Trophoblast cell (in vitro differentiated cells and primary cell): ENCODE measurements around the gene TSPOAP1.

ENCODE experiments used
- DNase-seq, 2 donors: peaks; one replicate each; pipeline ENCODE4 v3.0.0-alpha.2; 2016
- H2AFZ ChIP-seq: 2 replicates; pipeline ENCODE4 v1.6.1; 2013; ENCODE audit warnings: low read length, moderate library complexity, mild to moderate bottlenecking; ENCODE audit not compliant: insufficient read depth, poor library complexity
- H2AK5ac ChIP-seq: 2 replicates; pipeline ENCODE4 v1.6.1; 2013; ENCODE audit warnings: mild to moderate bottlenecking, low read length
- H2BK120ac ChIP-seq: 2 replicates; pipeline ENCODE4 v1.6.1; 2013; ENCODE audit warnings: low read length, mild to moderate bottlenecking, moderate library complexity; ENCODE audit not compliant: insufficient read depth, poor library complexity
- H2BK12ac ChIP-seq: 2 replicates; pipeline ENCODE4 v1.6.1; 2013; ENCODE audit warnings: mild to moderate bottlenecking, low read length, moderate library complexity
- H2BK5ac ChIP-seq: 2 replicates; pipeline ENCODE4 v1.6.1; 2013; ENCODE audit warnings: low read length, low read depth, moderate library complexity, mild to moderate bottlenecking; ENCODE audit not compliant: poor library complexity
- H3K14ac ChIP-seq: 2 replicates; pipeline ENCODE4 v1.6.1; 2013; ENCODE audit warnings: mild to moderate bottlenecking, low read length
- H3K18ac ChIP-seq: 2 replicates; pipeline ENCODE4 v1.6.1; 2013; ENCODE audit warnings: mild to moderate bottlenecking, low read length
- H3K23ac ChIP-seq: 2 replicates; pipeline ENCODE4 v1.6.1; 2013; ENCODE audit warnings: low read length
- H3K27ac ChIP-seq: 2 replicates; pipeline ENCODE4 v1.5.1; 2013; ENCODE audit warnings: low read depth, mild to moderate bottlenecking, inconsistent platforms, low read length, moderate library complexity
- H3K27me3 ChIP-seq: 2 replicates; pipeline ENCODE4 v1.6.1; 2013; ENCODE audit warnings: inconsistent platforms, mild to moderate bottlenecking, low read length, moderate library complexity; ENCODE audit not compliant: insufficient read depth
- H3K36me3 ChIP-seq, 2 experiments: 1 replicate in 1 of 2; 2 replicates in 1 of 2; pipeline ENCODE4 v1.6.1; 2013; ENCODE audit warnings: low read length in 2 of 2, mild to moderate bottlenecking in 2 of 2, moderate library complexity in 1 of 2; ENCODE audit not compliant: insufficient read depth in 2 of 2, control insufficient read depth in 1 of 2
- H3K4ac ChIP-seq: 2 replicates; pipeline ENCODE4 v1.6.1; 2013; ENCODE audit warnings: low read depth, mild to moderate bottlenecking, low read length, moderate library complexity
- H3K4me1 ChIP-seq, 2 experiments: 1 replicate in 1 of 2; 2 replicates in 1 of 2; pipeline ENCODE4 v1.6.1; 2013; ENCODE audit warnings: low read length in 2 of 2, mild to moderate bottlenecking in 2 of 2, moderate library complexity in 1 of 2; ENCODE audit not compliant: insufficient read depth in 2 of 2, control insufficient read depth in 1 of 2
- H3K4me2 ChIP-seq: 2 replicates; pipeline ENCODE4 v1.6.1; 2013; ENCODE audit warnings: inconsistent platforms, mild to moderate bottlenecking, low read length, moderate library complexity
- H3K4me3 ChIP-seq: 2 replicates; pipeline ENCODE4 v1.5.1; 2013; ENCODE audit warnings: mild to moderate bottlenecking, low read depth, low read length, inconsistent platforms
- H3K79me1 ChIP-seq: one replicate; pipeline ENCODE4 v1.6.1; 2013; ENCODE audit warnings: low read length
- H3K79me2 ChIP-seq: 2 replicates; pipeline ENCODE4 v1.6.1; 2013; ENCODE audit warnings: low read length, mild to moderate bottlenecking; ENCODE audit not compliant: control insufficient read depth, insufficient read depth, poor library complexity
- H3K9ac ChIP-seq: 2 replicates; pipeline ENCODE4 v1.6.1; 2013; ENCODE audit warnings: mild to moderate bottlenecking, low read length
- H3K9me3 ChIP-seq: 2 replicates; pipeline ENCODE4 v1.6.1; 2013; ENCODE audit warnings: low read depth, mild to moderate bottlenecking, control low read depth, inconsistent platforms, low read length; ENCODE audit not compliant: insufficient read depth
- H4K12ac ChIP-seq: 2 replicates; pipeline ENCODE4 v1.6.1; 2013; ENCODE audit warnings: low read depth, mild to moderate bottlenecking, low read length, moderate library complexity
- H4K8ac ChIP-seq: 2 replicates; pipeline ENCODE4 v1.6.1; 2013; ENCODE audit warnings: low read depth, mild to moderate bottlenecking, low read length, moderate library complexity
- H4K91ac ChIP-seq: one replicate; pipeline ENCODE4 v1.6.1; 2013; ENCODE audit warnings: low read depth, mild to moderate bottlenecking, low read length, moderate library complexity
- WGBS: extraction: QIAGEN DNeasy Blood & Tissue Kit; methylation state at CpG from one replicate; pipeline ENCODE4 v1.1.7; 2013; ENCODE audit warnings: missing lambda C conversion rate; ENCODE audit not compliant: insufficient read length, insufficient coverage; ENCODE audit errors: extremely low coverage; 5-methylcytosine and 5-hydroxymethylcytosine counted together

TSPOAP1 gene

GRCh38 chr17:58270476-58271215 lies 57.9 kb downstream of the TSPOAP1 start:
- no CpG with 5 or more reads among the region's 15 CpGs for whole genome bisulfite sequencing

GRCh38 chr17:58269557-58270291 lies 58.9 kb downstream of the TSPOAP1 start:
- no peak overlapping the region for H2BK12ac ChIP-seq
- H3K79me2 ChIP-seq = no peaks in the 10 kb centered on the region
- no peak overlapping the region for H3K27ac ChIP-seq
- H3K14ac ChIP-seq = no peak overlapping the region
- H3K36me3 ChIP-seq = no peaks in the 10 kb centered on the region
- H4K8ac ChIP-seq = no peak overlapping the region
- no peaks in the 10 kb centered on the region for H3K4me1 ChIP-seq
- no peak overlapping the region for H2AK5ac ChIP-seq
- no CpG with 5 or more reads among the region's 9 CpGs for WGBS
- no peak overlapping the region for H2BK120ac ChIP-seq
- no peak overlapping the region for H3K4me2 ChIP-seq
- no peak overlapping the region for H2AFZ ChIP-seq
- H3K79me1 ChIP-seq = no peaks in the 10 kb centered on the region
- H3K4ac ChIP-seq = no peak overlapping the region
- peaks cover 4% of the 10 kb centered on the region for H3K9me3 ChIP-seq
- H3K18ac ChIP-seq = no peak overlapping the region
- H3K27me3 ChIP-seq = no peaks in the 10 kb centered on the region
- H4K91ac ChIP-seq = no peak overlapping the region
- no peak overlapping the region for H2BK5ac ChIP-seq
- DNase-seq = no peak
- no peak overlapping the region for H3K23ac ChIP-seq
- H3K4me3 ChIP-seq = no peak overlapping the region
- no peak overlapping the region for H3K9ac ChIP-seq
- no peak overlapping the region for H4K12ac ChIP-seq

More at GRCh38 chr17:58270476-58271215, 57.9 kb downstream of the TSPOAP1 start:
- Histone ChIP-seq H3K27ac (no peak overlapping the region), H3K27me3 (no peaks in the 10 kb centered on the region), H3K9ac (no peak overlapping the region), H3K79me1 (no peaks in the 10 kb centered on the region), H3K23ac (no peak overlapping the region), H3K4me1 (no peaks in the 10 kb centered on the region), H4K91ac (no peak overlapping the region), H3K4me2 (no peak overlapping the region), H3K4ac (no peak overlapping the region), H3K14ac (no peak overlapping the region), H3K4me3 (no peak overlapping the region), H4K8ac (no peak overlapping the region), H2BK12ac (no peak overlapping the region), H4K12ac (no peak overlapping the region), H2BK120ac (no peak overlapping the region), H3K9me3 (peaks cover 7% of the 10 kb centered on the region), H2AK5ac (no peak overlapping the region), H2AFZ (no peak overlapping the region), H3K79me2 (no peaks in the 10 kb centered on the region), H3K18ac (no peak overlapping the region), H3K36me3 (no peaks in the 10 kb centered on the region), H2BK5ac (no peak overlapping the region)
- DNase-seq = peak in 1 of 2 donors; percentile 15

GRCh38 chr17:58268774-58269556 lies 59.6 kb downstream of the TSPOAP1 start:
- Histone ChIP-seq H3K9ac (no peak overlapping the region), H4K12ac (no peak overlapping the region), H2AK5ac (no peak overlapping the region), H3K4me2 (no peak overlapping the region), H3K23ac (no peak overlapping the region), H3K27me3 (no peaks in the 10 kb centered on the region), H2AFZ (no peak overlapping the region), H3K14ac (no peak overlapping the region), H2BK5ac (no peak overlapping the region), H4K8ac (no peak overlapping the region), H3K36me3 (no peaks in the 10 kb centered on the region), H3K4me3 (no peak overlapping the region), H3K9me3 (peaks cover 4% of the 10 kb centered on the region), H3K79me1 (no peaks in the 10 kb centered on the region), H2BK120ac (no peak overlapping the region), H4K91ac (no peak overlapping the region), H3K4ac (no peak overlapping the region), H3K27ac (no peak overlapping the region), H3K79me2 (no peaks in the 10 kb centered on the region), H3K18ac (no peak overlapping the region), H3K4me1 (no peaks in the 10 kb centered on the region), H2BK12ac (no peak overlapping the region)
- DNase-seq = no peak
- WGBS = no CpG with 5 or more reads among the region's 6 CpGs

- WGBS = no CpG with 5 or more reads among the region's 12 CpGs
- Histone ChIP-seq H2AFZ (no peak overlapping the region), H3K36me3 (no peaks in the 10 kb centered on the region), H3K27ac (no peak overlapping the region), H2BK120ac (no peak overlapping the region), H3K23ac (no peak overlapping the region), H3K27me3 (no peaks in the 10 kb centered on the region), H3K14ac (no peak overlapping the region), H2BK12ac (no peak overlapping the region), H3K4ac (no peak overlapping the region), H3K4me2 (no peak overlapping the region), H3K4me1 (no peaks in the 10 kb centered on the region), H3K9ac (no peak overlapping the region), H3K79me2 (no peaks in the 10 kb centered on the region), H3K18ac (no peak overlapping the region), H3K79me1 (no peaks in the 10 kb centered on the region), H2BK5ac (no peak overlapping the region), H3K9me3 (peaks cover 4% of the 10 kb centered on the region), H4K8ac (no peak overlapping the region), H4K91ac (no peak overlapping the region), H2AK5ac (no peak overlapping the region), H4K12ac (no peak overlapping the region), H3K4me3 (no peak overlapping the region)
- DNase-seq = no peak
These were observed 60.3 kb downstream of the TSPOAP1 start for GRCh38 chr17:58268326-58268725.
